CD4-positive, CD25-positive, alpha-beta regulatory T cell (primary cell): Measurements from ENCODE around the gene RNF31. TPM values are rescaled to one million over a fixed set of nuclear protein-coding genes. Genes with fewer than 3 reads are reported as not detected.

Experiments
- ATAC-seq, 2 donors: fragments of 150-1000 bp; cut with Tn5 transposase; one replicate each; pipeline ENCODE4 v1.10.0; 2021; ENCODE audit warnings: low read depth in 2 of 2, moderate number of reproducible peaks in 2 of 2, moderate library complexity in 1 of 2
- DNase-seq, 3 donors: peaks; one replicate each; pipeline versions ENCODE4 v3.0.0 to v3.0.0-alpha.2; 2012 to 2022; ENCODE audit warnings: mixed read lengths in 1 of 3
- H3K27ac ChIP-seq: one replicate; pipeline ENCODE4 v1.7.0; 2013; ENCODE audit warnings: mild to moderate bottlenecking, low read length; ENCODE audit not compliant: insufficient read depth, poor library complexity, severe bottlenecking
- H3K27me3 ChIP-seq: one replicate; pipeline ENCODE4 v1.7.0; 2013; ENCODE audit warnings: low read length; ENCODE audit not compliant: control insufficient read depth, insufficient read depth
- H3K36me3 ChIP-seq: one replicate; pipeline ENCODE4 v1.7.0; 2013; ENCODE audit warnings: mild to moderate bottlenecking, low read length, moderate library complexity; ENCODE audit not compliant: control insufficient read depth, insufficient read depth
- H3K4me1 ChIP-seq: 2 replicates; pipeline ENCODE4 v1.7.0; 2013; ENCODE audit warnings: mild to moderate bottlenecking, low read length; ENCODE audit not compliant: insufficient read depth, control insufficient read depth, poor library complexity, severe bottlenecking
- H3K4me3 ChIP-seq: one replicate; pipeline ENCODE4 v1.7.0; 2013; ENCODE audit warnings: low read depth, mild to moderate bottlenecking, low read length, moderate library complexity
- H3K9me3 ChIP-seq, 2 experiments: 1 replicate in 1 of 2; 2 replicates in 1 of 2; pipeline ENCODE4 v1.7.0; 2013; ENCODE audit warnings: low read length in 2 of 2, mild to moderate bottlenecking in 1 of 2, moderate library complexity in 1 of 2; ENCODE audit not compliant: control insufficient read depth in 2 of 2
- H3K27ac Mint-ChIP-seq, 3 donors: one replicate each; pipeline ENCODE4 v1.8.0; 2020 to 2022; ENCODE audit warnings: mild to moderate bottlenecking in 3 of 3, mixed read lengths in 3 of 3, moderate library complexity in 2 of 3
- H3K27me3 Mint-ChIP-seq: one replicate; pipeline ENCODE4 v1.8.0; 2022; ENCODE audit warnings: mild to moderate bottlenecking, mixed read lengths
- H3K36me3 Mint-ChIP-seq: one replicate; pipeline ENCODE4 v1.8.0; 2020; ENCODE audit warnings: mixed read lengths
- H3K4me1 Mint-ChIP-seq, 4 donors: one replicate each; pipeline ENCODE4 v1.8.0; 2020 to 2022; ENCODE audit warnings: mixed read lengths in 4 of 4, mild to moderate bottlenecking in 1 of 4
- H3K4me3 Mint-ChIP-seq, 4 donors: one replicate each; pipeline ENCODE4 v1.8.0; 2020 to 2022; ENCODE audit warnings: mild to moderate bottlenecking in 4 of 4, mixed read lengths in 4 of 4, moderate library complexity in 3 of 4
- H3K9me3 Mint-ChIP-seq, 7 donors: one replicate each; pipeline ENCODE4 v1.8.0; 2020 to 2022; ENCODE audit warnings: mixed read lengths in 7 of 7, mild to moderate bottlenecking in 3 of 7, moderate library complexity in 2 of 7
- polyA plus RNA-seq, 4 donors: library from polyadenylated mRNA; unstranded; fragments of 300-500 nt; fragmentation: Illumina TruSeq; gene quantifications; one replicate each; pipeline ENCODE4 v1.2.3, GENCODE V29; 2021
- total RNA-seq: library from RNA; stranded (reverse); gene quantifications from one replicate; pipeline ENCODE4 v1.2.3, GENCODE V29; 2022

RNF31 gene
- total and polyA plus RNA-seq, 5 donors from 2014 or later, result 35.9 to 82.4 (median 45.5) TPM

- DNase-seq, result no peak
- no peak for ATAC-seq
- Mint-ChIP-seq H3K4me3 (peak overlapping the region in 3 of 4 donors; percentile 92 to 98 (median 93)), H3K4me1 (peaks cover under 1 to 59% (median 34%) of the 10 kb centered on the region in 4 donors), H3K27ac (peak overlapping the region in 2 of 3 donors; percentile 1 to 88), H3K9me3 (no peaks in the 10 kb centered on the region), H3K27me3 (no peaks in the 10 kb centered on the region), H3K36me3 (peaks cover 7% of the 10 kb centered on the region)
- Histone ChIP-seq H3K36me3 (peaks cover 40% of the 10 kb centered on the region), H3K27ac (no peak overlapping the region), H3K9me3 (no peaks in the 10 kb centered on the region), H3K27me3 (no peaks in the 10 kb centered on the region), H3K4me3 (no peak overlapping the region), H3K4me1 (peaks cover 46% of the 10 kb centered on the region)
Measured at GRCh38 chr14:24149302-24149969, 2.1 kb downstream of the RNF31 start.

- no peak for DNase-seq
- Mint-ChIP-seq H3K4me1 (peaks cover 4 to 57% (median 32%) of the 10 kb centered on the region in 4 donors), H3K36me3 (peaks cover 7% of the 10 kb centered on the region), H3K27me3 (no peaks in the 10 kb centered on the region), H3K27ac (peak overlapping the region in 1 of 3 donors; percentile 60), H3K9me3 (no peaks in the 10 kb centered on the region), H3K4me3 (peak overlapping the region in 2 of 4 donors; percentile 11 to 98)
- Histone ChIP-seq H3K4me1 (peaks cover 40% of the 10 kb centered on the region), H3K27ac (no peak overlapping the region), H3K4me3 (no peak overlapping the region), H3K9me3 (no peaks in the 10 kb centered on the region), H3K36me3 (peaks cover 46% of the 10 kb centered on the region), H3K27me3 (no peaks in the 10 kb centered on the region)
- no peak for ATAC-seq
Measured at GRCh38 chr14:24150061-24150460, 2.8 kb downstream of the RNF31 start.

GRCh38 chr14:24150567-24150966 lies 3.3 kb downstream of the RNF31 start:
- no peak overlapping the region for H3K27ac ChIP-seq

GRCh38 chr14:24150993-24151392 lies 3.7 kb downstream of the RNF31 start:
- H3K27me3 Mint-ChIP-seq, result no peaks in the 10 kb centered on the region
- ATAC-seq, result no peak
- Histone ChIP-seq H3K27ac (no peak overlapping the region), H3K9me3 (no peaks in the 10 kb centered on the region), H3K4me3 (no peak overlapping the region), H3K27me3 (no peaks in the 10 kb centered on the region), H3K4me1 (peaks cover 31% of the 10 kb centered on the region), H3K36me3 (peaks cover 55% of the 10 kb centered on the region)
- peaks cover 12% of the 10 kb centered on the region for H3K36me3 Mint-ChIP-seq
- peaks cover 4 to 51% (median 25%) of the 10 kb centered on the region in 4 donors for H3K4me1 Mint-ChIP-seq
- H3K27ac Mint-ChIP-seq, result no peak overlapping the region
- H3K9me3 Mint-ChIP-seq, result no peaks in the 10 kb centered on the region
- no peak for DNase-seq
- H3K4me3 Mint-ChIP-seq, result no peak overlapping the region

More at GRCh38 chr14:24150567-24150966, 3.3 kb downstream of the RNF31 start:
- H3K9me3 ChIP-seq, result no peaks in the 10 kb centered on the region
- H3K36me3 ChIP-seq, result peaks cover 51% of the 10 kb centered on the region
- Mint-ChIP-seq H3K4me3 (peak overlapping the region in 2 of 4 donors; percentile 7 to 11), H3K4me1 (peaks cover 4 to 53% (median 29%) of the 10 kb centered on the region in 4 donors), H3K27ac (no peak overlapping the region), H3K27me3 (no peaks in the 10 kb centered on the region), H3K9me3 (no peaks in the 10 kb centered on the region), H3K36me3 (peaks cover 8% of the 10 kb centered on the region)
- DNase-seq (no peak), ATAC-seq (no peak)
- no peaks in the 10 kb centered on the region for H3K27me3 ChIP-seq
- H3K4me3 ChIP-seq, result no peak overlapping the region
- peaks cover 35% of the 10 kb centered on the region for H3K4me1 ChIP-seq

GRCh38 chr14:24151404-24152080 lies 4.2 kb downstream of the RNF31 start:
- Mint-ChIP-seq H3K27ac (no peak overlapping the region), H3K27me3 (no peaks in the 10 kb centered on the region), H3K4me1 (peaks cover 4 to 47% (median 22%) of the 10 kb centered on the region in 4 donors), H3K9me3 (no peaks in the 10 kb centered on the region), H3K36me3 (peaks cover 13% of the 10 kb centered on the region), H3K4me3 (peak overlapping the region in 2 of 4 donors; percentile 15 to 82)
- no peaks in the 10 kb centered on the region for H3K27me3 ChIP-seq
- ATAC-seq (no peak), DNase-seq (no peak)
- H3K36me3 ChIP-seq, result peaks cover 60% of the 10 kb centered on the region
- H3K9me3 ChIP-seq, result no peaks in the 10 kb centered on the region
- no peak overlapping the region for H3K27ac ChIP-seq
- no peak overlapping the region for H3K4me3 ChIP-seq
- H3K4me1 ChIP-seq, result peaks cover 28% of the 10 kb centered on the region

- peak overlapping the region in 1 of 3 donors; percentile 74 for H3K27ac Mint-ChIP-seq
- peaks cover 4 to 32% (median 8%) of the 10 kb centered on the region in 4 donors for H3K4me1 Mint-ChIP-seq
- Histone ChIP-seq H3K27me3 (no peaks in the 10 kb centered on the region), H3K4me3 (no peak overlapping the region), H3K27ac (no peak overlapping the region), H3K4me1 (peaks cover 8% of the 10 kb centered on the region), H3K9me3 (no peaks in the 10 kb centered on the region), H3K36me3 (peaks cover 69% of the 10 kb centered on the region)
- H3K9me3 Mint-ChIP-seq, result no peaks in the 10 kb centered on the region
- peak overlapping the region in 1 of 4 donors; percentile 74 for H3K4me3 Mint-ChIP-seq
- DNase-seq (no peak), ATAC-seq (no peak)
- no peaks in the 10 kb centered on the region for H3K27me3 Mint-ChIP-seq
- H3K36me3 Mint-ChIP-seq, result peaks cover 25% of the 10 kb centered on the region
Measured at GRCh38 chr14:24155100-24155499, 7.8 kb downstream of the RNF31 start.

GRCh38 chr14:24156840-24157239 lies 9.5 kb downstream of the RNF31 start:
- Histone ChIP-seq H3K4me1 (peaks cover 16% of the 10 kb centered on the region), H3K27ac (no peak overlapping the region), H3K4me3 (no peak overlapping the region), H3K27me3 (no peaks in the 10 kb centered on the region), H3K9me3 (no peaks in the 10 kb centered on the region), H3K36me3 (peaks cover 52% of the 10 kb centered on the region)
- Mint-ChIP-seq H3K27ac (peak overlapping the region in 2 of 3 donors; percentile 45 to 51), H3K36me3 (peaks cover 31% of the 10 kb centered on the region), H3K4me1 (peaks cover 4 to 38% (median 12%) of the 10 kb centered on the region in 4 donors), H3K4me3 (peak overlapping the region in 1 of 4 donors; percentile 50), H3K27me3 (no peaks in the 10 kb centered on the region), H3K9me3 (no peaks in the 10 kb centered on the region)
- DNase-seq, result no peak
- ATAC-seq, result no peak
